Measurements from ENCODE around the gene MIPOL1.
A peak's percentile ranks its signal among the peaks of the same experiment; 100 is the strongest.
"Not testable (repeated sequence)": the region's sequence is repeated elsewhere in the genome, so short reads cannot be mapped to it uniquely, and the experiment has no call there.

The MIPOL1 gene

GRCh38 chr14:37236044-37236443 is 38.3 kb downstream of the MIPOL1 start:
- not testable (repeated sequence) for DNase-seq

- no peak for DNase-seq
Measured at GRCh38 chr14:37237094-37237493, 39.4 kb downstream of the MIPOL1 start.

GRCh38 chr14:37237735-37238200 is 40.0 kb downstream of the MIPOL1 start:
- no peak for DNase-seq

GRCh38 chr14:37241198-37241597 is 43.5 kb downstream of the MIPOL1 start:
- DNase-seq = no peak

- DNase-seq = peak; percentile 58
Measured at GRCh38 chr14:37246427-37246829, 48.7 kb downstream of the MIPOL1 start.

- DNase-seq = peak; percentile 23
Measured at GRCh38 chr14:37247791-37248461, 50.2 kb downstream of the MIPOL1 start.

GRCh38 chr14:37251775-37252174 is 54.0 kb downstream of the MIPOL1 start:
- peak; percentile 1 for DNase-seq

GRCh38 chr14:37252434-37252833 is 54.7 kb downstream of the MIPOL1 start:
- no peak for DNase-seq

- no peak for DNase-seq
Measured at GRCh38 chr14:37253905-37254304, 56.2 kb downstream of the MIPOL1 start.

GRCh38 chr14:37254411-37254947 is 56.7 kb downstream of the MIPOL1 start:
- DNase-seq = no peak

- no peak for DNase-seq
Measured at GRCh38 chr14:37257501-37258070, 59.8 kb downstream of the MIPOL1 start.

- DNase-seq = peak; percentile 14
Measured at GRCh38 chr14:37262649-37263048, 64.9 kb downstream of the MIPOL1 start.

- no peak for DNase-seq
Measured at GRCh38 chr14:37263656-37264236, 66.0 kb downstream of the MIPOL1 start.

GRCh38 chr14:37268788-37269187 is 71.1 kb downstream of the MIPOL1 start:
- no peak for DNase-seq

GRCh38 chr14:37270629-37271028 is 72.9 kb downstream of the MIPOL1 start:
- DNase-seq = no peak

GRCh38 chr14:37272569-37272968 is 74.8 kb downstream of the MIPOL1 start:
- no peak for DNase-seq

- no peak for DNase-seq
Measured at GRCh38 chr14:37274652-37275051, 76.9 kb downstream of the MIPOL1 start.

- DNase-seq = no peak
Measured at GRCh38 chr14:37275963-37276362, 78.2 kb downstream of the MIPOL1 start.

- no peak for DNase-seq
Measured at GRCh38 chr14:37278636-37279538, 81.2 kb downstream of the MIPOL1 start.

GRCh38 chr14:37279818-37280217 is 82.1 kb downstream of the MIPOL1 start:
- DNase-seq = no peak

- DNase-seq = no peak
Measured at GRCh38 chr14:37284760-37285159, 87.0 kb downstream of the MIPOL1 start.

GRCh38 chr14:37285220-37285619 is 87.5 kb downstream of the MIPOL1 start:
- DNase-seq = no peak

GRCh38 chr14:37289688-37290087 is 92.0 kb downstream of the MIPOL1 start:
- DNase-seq = no peak
